HUES6 (cell line): Measurements from ENCODE around the gene GRAMD1C.

ENCODE experiments used
- H3K27ac ChIP-seq: 2 replicates; pipeline ENCODE4 v1.7.0; 2013; ENCODE audit warnings: low read depth, mild to moderate bottlenecking, low read length, inconsistent platforms
- H3K27me3 ChIP-seq: 2 replicates; pipeline ENCODE4 v1.6.1; 2013; ENCODE audit warnings: low read length; ENCODE audit not compliant: control insufficient read depth, insufficient read depth
- H3K36me3 ChIP-seq: 2 replicates; pipeline ENCODE4 v1.6.1; 2013; ENCODE audit warnings: low read length; ENCODE audit not compliant: control insufficient read depth, insufficient read depth
- H3K4me1 ChIP-seq: 2 replicates; pipeline ENCODE4 v1.6.1; 2013; ENCODE audit warnings: low read length; ENCODE audit not compliant: control insufficient read depth, insufficient read depth
- H3K4me3 ChIP-seq: 2 replicates; pipeline ENCODE4 v1.5.1; 2013; ENCODE audit warnings: low read depth, low read length
- H3K9ac ChIP-seq: one replicate; pipeline ENCODE4 v1.6.1; 2013; ENCODE audit warnings: mild to moderate bottlenecking, low read length
- H3K9me3 ChIP-seq: 2 replicates; pipeline ENCODE4 v1.6.1; 2013; ENCODE audit warnings: low read depth, low read length; ENCODE audit not compliant: control insufficient read depth, insufficient read depth

GRAMD1C gene

DNA sequence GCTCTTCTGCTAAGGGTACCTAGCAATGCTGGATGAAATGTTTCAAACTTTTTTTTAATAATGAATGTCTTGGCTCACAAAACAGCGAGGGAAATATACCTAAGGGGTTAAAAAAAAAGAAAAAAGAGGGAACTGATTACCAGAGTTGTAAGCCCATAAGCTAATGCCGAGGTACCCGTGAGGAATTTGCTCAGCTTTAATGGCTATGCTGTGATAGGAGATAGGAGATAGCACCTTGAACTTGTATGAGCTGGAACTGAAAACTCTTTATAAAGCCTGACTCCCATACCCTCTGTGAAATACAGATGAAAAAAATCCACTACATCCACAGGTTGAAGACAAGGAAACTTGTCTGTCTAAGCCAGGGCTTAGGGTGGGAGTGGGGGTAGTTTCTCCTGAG is 13.9 kb downstream of the GRAMD1C start:
- H3K27me3 ChIP-seq: no peaks in the 10 kb centered on the region
- H3K36me3 ChIP-seq: no peaks in the 10 kb centered on the region
- no peak overlapping the region for H3K9ac ChIP-seq
- no peaks in the 10 kb centered on the region for H3K9me3 ChIP-seq
- H3K4me3 ChIP-seq: no peak overlapping the region
- no peaks in the 10 kb centered on the region for H3K4me1 ChIP-seq
- H3K27ac ChIP-seq: no peak overlapping the region

DNA sequence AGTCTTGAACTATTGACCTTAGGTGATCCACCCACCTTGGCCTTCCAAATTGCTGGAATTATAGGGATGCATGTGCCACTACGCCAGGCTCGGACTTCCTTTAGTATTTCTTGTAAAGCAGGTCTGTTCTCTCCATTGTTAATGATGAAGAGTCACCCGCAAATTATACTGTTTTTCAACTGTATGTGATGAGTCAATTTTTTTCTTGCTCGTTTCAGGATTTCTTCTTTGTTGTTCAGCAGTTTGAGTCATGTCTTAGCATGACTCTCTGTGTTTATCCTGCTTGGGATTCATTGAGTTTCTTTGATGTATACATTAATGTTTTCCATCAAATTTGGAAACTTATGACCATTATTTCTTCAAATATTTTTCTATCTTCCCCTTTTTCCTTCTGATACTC is 28.9 kb downstream of the GRAMD1C start:
- H3K27ac ChIP-seq: no peak overlapping the region

GRCh38 chr3:113873293-113873692 is 34.7 kb downstream of the GRAMD1C start:
- no peaks in the 10 kb centered on the region for H3K27me3 ChIP-seq
- no peaks in the 10 kb centered on the region for H3K9me3 ChIP-seq
- no peak overlapping the region for H3K27ac ChIP-seq
- H3K4me1 ChIP-seq: no peaks in the 10 kb centered on the region
- H3K36me3 ChIP-seq: no peaks in the 10 kb centered on the region
- H3K4me3 ChIP-seq: no peak overlapping the region
- H3K9ac ChIP-seq: no peak overlapping the region

More for the DNA sequence above, 28.9 kb downstream of the GRAMD1C start:
- Histone ChIP-seq H3K4me3 (no peak overlapping the region), H3K4me1 (no peaks in the 10 kb centered on the region), H3K36me3 (no peaks in the 10 kb centered on the region), H3K9ac (no peak overlapping the region), H3K27me3 (no peaks in the 10 kb centered on the region), H3K9me3 (no peaks in the 10 kb centered on the region)

GRCh38 chr3:113873814-113874526 is 35.4 kb downstream of the GRAMD1C start:
- Histone ChIP-seq H3K27me3 (no peaks in the 10 kb centered on the region), H3K27ac (no peak overlapping the region), H3K4me1 (no peaks in the 10 kb centered on the region), H3K36me3 (no peaks in the 10 kb centered on the region), H3K4me3 (no peak overlapping the region), H3K9ac (no peak overlapping the region), H3K9me3 (no peaks in the 10 kb centered on the region)

- Histone ChIP-seq H3K4me3 (no peak overlapping the region), H3K9me3 (no peaks in the 10 kb centered on the region), H3K27me3 (no peaks in the 10 kb centered on the region)
These were observed 39.8 kb downstream of the GRAMD1C start for GRCh38 chr3:113878403-113878802.

DNA sequence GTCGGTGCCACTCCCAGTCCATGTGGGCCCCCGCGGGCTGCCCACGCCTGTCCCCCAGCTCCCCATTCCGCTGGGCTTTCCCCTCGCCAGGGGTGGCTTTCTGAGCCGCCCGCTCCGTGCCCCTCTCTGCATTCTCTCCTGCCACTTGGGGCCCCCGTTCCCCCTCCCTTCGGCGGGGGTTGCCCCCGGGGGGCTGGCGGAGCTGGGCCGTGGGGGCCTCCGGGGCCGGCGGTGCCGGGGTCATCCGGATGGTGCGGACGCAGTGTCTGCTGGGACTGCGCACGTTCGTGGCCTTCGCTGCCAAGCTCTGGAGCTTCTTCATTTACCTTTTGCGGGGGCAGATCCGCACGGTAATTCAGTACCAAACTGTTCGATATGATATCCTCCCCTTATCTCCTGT is 46.5 kb downstream of the GRAMD1C start:
- Histone ChIP-seq H3K36me3 (no peaks in the 10 kb centered on the region), H3K4me1 (no peaks in the 10 kb centered on the region), H3K9ac (no peak overlapping the region), H3K9me3 (no peaks in the 10 kb centered on the region), H3K27me3 (no peaks in the 10 kb centered on the region), H3K4me3 (no peak overlapping the region), H3K27ac (no peak overlapping the region)

More at GRCh38 chr3:113878403-113878802, 39.8 kb downstream of the GRAMD1C start:
- H3K9ac ChIP-seq: no peak overlapping the region
- no peak overlapping the region for H3K27ac ChIP-seq
- H3K4me1 ChIP-seq: no peaks in the 10 kb centered on the region
- no peaks in the 10 kb centered on the region for H3K36me3 ChIP-seq

DNA sequence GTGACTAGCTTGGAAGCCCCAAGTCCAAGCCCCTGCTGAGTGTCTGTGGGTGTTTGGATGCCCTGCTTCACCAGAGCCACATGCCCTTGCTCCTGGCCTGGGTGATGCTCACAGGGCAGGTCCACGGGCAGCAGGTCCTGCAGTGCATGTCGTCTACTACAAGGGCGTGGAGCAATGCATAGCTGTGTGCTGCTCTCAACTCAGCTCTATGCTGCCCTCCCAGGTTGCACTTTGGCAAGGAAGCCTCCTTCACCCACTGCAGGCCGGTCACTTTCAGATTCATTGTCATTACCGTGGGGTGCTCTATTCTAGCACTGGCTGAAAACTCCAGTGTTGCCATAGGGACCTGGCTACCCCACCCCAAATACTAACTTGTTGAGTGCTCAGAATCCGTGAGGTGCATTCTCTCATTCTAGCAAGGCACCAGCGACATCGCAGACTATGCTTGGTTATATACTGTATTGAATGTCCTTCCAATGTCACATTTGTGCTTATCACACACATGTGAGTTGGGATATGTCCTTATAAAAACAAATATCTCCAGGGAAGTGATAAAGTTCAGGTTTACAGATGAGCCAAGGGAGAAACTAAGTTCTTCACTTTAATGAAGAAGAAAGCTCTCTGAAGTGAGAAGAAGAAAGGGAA is 51.8 kb downstream of the GRAMD1C start:
- H3K4me1 ChIP-seq: no peaks in the 10 kb centered on the region
- H3K36me3 ChIP-seq: no peaks in the 10 kb centered on the region
- H3K27ac ChIP-seq: no peak overlapping the region
- H3K9ac ChIP-seq: no peak overlapping the region
- no peaks in the 10 kb centered on the region for H3K27me3 ChIP-seq
- H3K4me3 ChIP-seq: no peak overlapping the region
- no peaks in the 10 kb centered on the region for H3K9me3 ChIP-seq

- Histone ChIP-seq H3K9ac (no peak overlapping the region), H3K27ac (no peak overlapping the region), H3K4me3 (no peak overlapping the region), H3K9me3 (no peaks in the 10 kb centered on the region), H3K36me3 (no peaks in the 10 kb centered on the region), H3K27me3 (no peaks in the 10 kb centered on the region), H3K4me1 (peaks cover 3% of the 10 kb centered on the region; the same call in 1 of the 2 replicates)
These were observed 56.3 kb downstream of the GRAMD1C start for GRCh38 chr3:113894927-113895326.

GRCh38 chr3:113895964-113896363 is 57.4 kb downstream of the GRAMD1C start:
- H3K4me3 ChIP-seq: no peak overlapping the region
- no peaks in the 10 kb centered on the region for H3K27me3 ChIP-seq
- no peak overlapping the region for H3K9ac ChIP-seq

GRCh38 chr3:113896930-113897329 is 58.3 kb downstream of the GRAMD1C start:
- Histone ChIP-seq H3K36me3 (no peaks in the 10 kb centered on the region), H3K27me3 (no peaks in the 10 kb centered on the region), H3K4me3 (no peak overlapping the region), H3K27ac (no peak overlapping the region), H3K4me1 (peaks cover 3% of the 10 kb centered on the region; the same call in 1 of the 2 replicates), H3K9me3 (no peaks in the 10 kb centered on the region), H3K9ac (no peak overlapping the region)

More at GRCh38 chr3:113895964-113896363, 57.4 kb downstream of the GRAMD1C start:
- H3K9me3 ChIP-seq: no peaks in the 10 kb centered on the region
- no peaks in the 10 kb centered on the region for H3K36me3 ChIP-seq
- no peak overlapping the region for H3K27ac ChIP-seq
- peaks cover 3% of the 10 kb centered on the region; the same call in 1 of the 2 replicates for H3K4me1 ChIP-seq

DNA sequence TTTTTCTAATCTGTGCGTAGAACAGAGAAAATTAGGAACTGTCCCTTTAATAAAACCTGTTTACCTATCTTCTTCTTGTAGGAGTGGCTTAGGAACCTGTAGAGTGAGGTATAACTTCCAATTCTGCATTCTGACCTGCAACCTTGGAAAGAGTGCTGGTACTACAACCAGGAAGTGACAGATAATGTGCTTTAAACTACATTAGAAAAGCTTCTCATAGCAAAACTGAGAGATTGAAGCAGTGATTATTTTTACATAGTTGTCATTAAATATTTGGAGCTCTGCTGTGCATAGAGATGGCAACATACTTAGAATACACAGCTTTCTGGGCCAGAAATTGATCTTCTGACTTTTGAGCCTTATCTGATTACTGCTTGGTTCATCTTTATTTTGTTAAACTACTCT is 58.8 kb downstream of the GRAMD1C start:
- H3K27me3 ChIP-seq: no peaks in the 10 kb centered on the region
- no peak overlapping the region for H3K27ac ChIP-seq
- no peak overlapping the region for H3K9ac ChIP-seq
- H3K4me3 ChIP-seq: no peak overlapping the region
- H3K9me3 ChIP-seq: no peaks in the 10 kb centered on the region
- no peaks in the 10 kb centered on the region for H3K36me3 ChIP-seq
- H3K4me1 ChIP-seq: peaks cover 3% of the 10 kb centered on the region; the same call in 1 of the 2 replicates
